Neural cell (in vitro differentiated cells): ENCODE measurements around the gene ZNF641. TPM values are rescaled to one million over a fixed set of nuclear protein-coding genes. Genes with fewer than 3 reads are reported as not detected.

Source experiments
- H2AFZ ChIP-seq: fragments of 200-600, 300-800 bp; sonication (generic), shearing (Covaris generic); 2 replicates; pipeline ENCODE4 v1.6.0; 2014; ENCODE audit warnings: low read depth, mild to moderate bottlenecking, antibody characterized with exemption, low read length, moderate library complexity
- H3F3A ChIP-seq: fragments of 200-600 bp; shearing (Covaris generic); 2 replicates; pipeline ENCODE4 v1.6.1; 2016; ENCODE audit warnings: mild to moderate bottlenecking, moderate library complexity, mixed read lengths, antibody characterized with exemption, low read length; ENCODE audit not compliant: insufficient read depth, poor library complexity, severe bottlenecking
- H3K27ac ChIP-seq: fragments of 200-600, 300-800 bp; sonication (generic), shearing (Covaris generic); 2 replicates; pipeline ENCODE4 v1.5.1; 2014; ENCODE audit warnings: mild to moderate bottlenecking, low read length, moderate library complexity
- H3K27me3 ChIP-seq: fragments of 300-800, 200-600 bp; sonication (generic), shearing (Covaris generic); 2 replicates; pipeline ENCODE4 v1.6.0; 2014; ENCODE audit warnings: mild to moderate bottlenecking, low read depth, low read length, moderate library complexity; ENCODE audit not compliant: insufficient read depth
- H3K36me3 ChIP-seq: fragments of 300-800, 200-600 bp; sonication (generic), shearing (Covaris generic); 2 replicates; pipeline ENCODE4 v1.5.1; 2014; ENCODE audit warnings: mild to moderate bottlenecking, antibody characterized with exemption, low read length, moderate library complexity; ENCODE audit not compliant: insufficient read depth
- H3K4me2 ChIP-seq: fragments of 300-800, 200-600 bp; sonication (generic), shearing (Covaris generic); 2 replicates; pipeline ENCODE4 v1.6.0; 2014; ENCODE audit warnings: mild to moderate bottlenecking, low read length
- H3K4me3 ChIP-seq: fragments of 300-800, 200-600 bp; sonication (generic), shearing (Covaris generic); 2 replicates; pipeline ENCODE4 v1.5.1; 2014; ENCODE audit warnings: mild to moderate bottlenecking, low read length, moderate library complexity
- H3K79me2 ChIP-seq: fragments of 200-600 bp; shearing (Covaris generic); replicated peaks from 2 replicates; pipeline ENCODE4 v1.6.0; 2014; ENCODE audit warnings: mild to moderate bottlenecking, low read length, moderate library complexity; ENCODE audit not compliant: insufficient read depth
- H3K9ac ChIP-seq: fragments of 300-800, 200-600 bp; sonication (generic), shearing (Covaris generic); 2 replicates; pipeline ENCODE4 v1.6.1; 2016; ENCODE audit warnings: mild to moderate bottlenecking, low read length, mixed read lengths
- H3K9me2 ChIP-seq: fragments of 200-600 bp; shearing (Covaris generic); 2 replicates; pipeline ENCODE4 v1.6.1; 2016; ENCODE audit warnings: mild to moderate bottlenecking, low read length, mixed read lengths; ENCODE audit not compliant: insufficient read depth
- H3K9me3 ChIP-seq: fragments of 200-600, 300-800 bp; sonication (generic), shearing (Covaris generic); 2 replicates; pipeline ENCODE4 v1.6.1; 2016; ENCODE audit warnings: mild to moderate bottlenecking, mixed run types, low read length, moderate library complexity, mixed read lengths
- H4K20me1 ChIP-seq: fragments of 200-600 bp; shearing (Covaris generic); 2 replicates; pipeline ENCODE4 v1.6.1; 2016; ENCODE audit warnings: mild to moderate bottlenecking, mixed run types; ENCODE audit not compliant: insufficient read depth
- CTCF ChIP-seq: fragments of 450-650 bp; IDR thresholded peaks from 2 replicates; pipeline ENCODE4 v1.5.1; 2014; ENCODE audit warnings: antibody characterized with exemption, mild to moderate bottlenecking, moderate library complexity; ENCODE audit not compliant: poor library complexity, severe bottlenecking
- EP300 ChIP-seq: fragments of 450-650 bp; conservative IDR thresholded peaks from 2 replicates; pipeline ENCODE4 v1.6.1; 2014; ENCODE audit warnings: antibody characterized with exemption, mild to moderate bottlenecking, moderate library complexity; ENCODE audit not compliant: poor library complexity, severe bottlenecking
- EZH2 ChIP-seq: fragments of 200-600, 300-800 bp; shearing (Covaris generic), sonication (generic); IDR thresholded peaks from 2 replicates; pipeline ENCODE4 v1.6.1; 2014; ENCODE audit warnings: antibody characterized with exemption, low read length, borderline replicate concordance, mild to moderate bottlenecking; ENCODE audit not compliant: insufficient read depth, poor library complexity, severe bottlenecking
- MXI1 ChIP-seq: fragments of 450-650 bp; conservative IDR thresholded peaks from 2 replicates; pipeline ENCODE4 v1.6.1; 2014; ENCODE audit warnings: antibody characterized with exemption, mild to moderate bottlenecking; ENCODE audit not compliant: poor library complexity, severe bottlenecking
- POLR2AphosphoS5 ChIP-seq: IDR thresholded peaks from 2 replicates; pipeline ENCODE4 v1.6.1; 2012
- RAD21 ChIP-seq: fragments of 450-650 bp; conservative IDR thresholded peaks from 2 replicates; pipeline ENCODE4 v1.6.1; 2014; ENCODE audit warnings: antibody characterized with exemption, mild to moderate bottlenecking, moderate library complexity
- REST ChIP-seq: IDR thresholded peaks from 2 replicates; pipeline ENCODE4 v1.6.1; 2012; ENCODE audit warnings: borderline replicate concordance
- SMC3 ChIP-seq: fragments of 450-650 bp; conservative IDR thresholded peaks from 2 replicates; pipeline ENCODE4 v1.6.1; 2014; ENCODE audit warnings: antibody characterized with exemption, mild to moderate bottlenecking, moderate library complexity; ENCODE audit not compliant: poor library complexity
- TAF1 ChIP-seq: IDR thresholded peaks from 2 replicates; pipeline ENCODE4 v1.6.1; 2012; ENCODE audit warnings: low read depth
- polyA plus RNA-seq: library from polyadenylated mRNA; depleted of rRNA; stranded (reverse); fragments of >200 nt; gene quantifications from 2 replicates; pipeline ENCODE4 v1.2.3, GENCODE V29; 2014

Gene ZNF641
- polyA plus RNA-seq, 1 donor from 2014 or later: 41.6 TPM

GRCh38 chr12:48361664-48362339, 11.1 kb upstream of the ZNF641 start:
- Histone ChIP-seq H3K4me2 (no peak overlapping the region), H3K79me2 (no peaks in the 10 kb centered on the region), H3F3A (no peaks in the 10 kb centered on the region), H3K27ac (no peak overlapping the region), H3K9me3 (no peaks in the 10 kb centered on the region), H2AFZ (no peak overlapping the region), H3K27me3 (no peaks in the 10 kb centered on the region), H3K4me3 (no peak overlapping the region), H3K9ac (no peak overlapping the region), H3K9me2 (no peaks in the 10 kb centered on the region), H4K20me1 (no peaks in the 10 kb centered on the region), H3K36me3 (no peaks in the 10 kb centered on the region)
- TF ChIP-seq MXI1 (no peak), RAD21 (no peak), POLR2AphosphoS5 (no peak), SMC3 (no peak), EZH2 (no peak), EP300 (no peak), CTCF (no peak), REST (no peak), TAF1 (no peak)

- no peaks in the 10 kb centered on the region for H3K79me2 ChIP-seq
- H3K4me3 ChIP-seq: no peak overlapping the region
- no peak overlapping the region for H3K9ac ChIP-seq
- H3K27me3 ChIP-seq: no peaks in the 10 kb centered on the region
- H3K27ac ChIP-seq: no peak overlapping the region
- TF ChIP-seq CTCF (no peak), TAF1 (no peak), POLR2AphosphoS5 (no peak), EP300 (no peak), RAD21 (no peak), MXI1 (no peak), REST (no peak), EZH2 (no peak), SMC3 (no peak)
- H3K36me3 ChIP-seq: no peaks in the 10 kb centered on the region
- no peaks in the 10 kb centered on the region for H3F3A ChIP-seq
- no peak overlapping the region for H3K4me2 ChIP-seq
- no peaks in the 10 kb centered on the region for H3K9me2 ChIP-seq
- no peaks in the 10 kb centered on the region for H3K9me3 ChIP-seq
- no peak overlapping the region for H2AFZ ChIP-seq
- no peaks in the 10 kb centered on the region for H4K20me1 ChIP-seq
These were observed 8.3 kb upstream of the ZNF641 start for GRCh38 chr12:48358937-48359513.
